Tibial nerve (tissue), 4 donors: ENCODE measurements around the gene TRAF7. TPM values are rescaled to one million over a fixed set of nuclear protein-coding genes. Genes with fewer than 3 reads are reported as not detected.

Experiments
- DNase-seq, 2 donors: peaks; one replicate each; pipeline ENCODE4 v3.0.0-alpha.2; 2019; ENCODE audit warnings: low spot score in 2 of 2
- H3K27ac ChIP-seq, 4 donors: fragments of 200-600 bp; sonication (generic) in 3 of 4; one replicate each; pipeline ENCODE4 v1.5.1; 2017 to 2019; ENCODE audit warnings: mild to moderate bottlenecking in 1 of 4
- H3K27me3 ChIP-seq, 2 donors: fragments of 200-600 bp; sonication (generic) in 1 of 2; one replicate each; pipeline versions ENCODE4 v1.5.1 to v1.6.0; 2017 to 2019
- H3K36me3 ChIP-seq, 3 donors: fragments of 200-600 bp; sonication (generic); one replicate each; pipeline ENCODE4 v1.5.1; 2018 to 2019
- H3K4me1 ChIP-seq, 4 donors: fragments of 200-600 bp; sonication (generic) in 3 of 4; one replicate each; pipeline ENCODE4 v1.5.1; 2017 to 2019
- H3K4me3 ChIP-seq, 4 donors: fragments of 200-600 bp; sonication (generic) in 3 of 4; one replicate each; pipeline ENCODE4 v1.5.1; 2017 to 2019; ENCODE audit warnings: mild to moderate bottlenecking in 1 of 4, moderate library complexity in 1 of 4
- H3K9me3 ChIP-seq, 4 donors: fragments of 200-600 bp; sonication (generic) in 3 of 4; one replicate each; pipeline ENCODE4 v1.5.1; 2017 to 2019
- CTCF ChIP-seq, 5 experiments: fragments of 200-600 bp in 3 of 5; fragments of 450-650 bp in 2 of 5; sonication (generic) in 3 of 5; IDR thresholded peaks; one replicate each; pipeline ENCODE4 v1.5.1; 2016 to 2019; ENCODE audit warnings: antibody characterized with exemption in 5 of 5, mild to moderate bottlenecking in 3 of 5, moderate library complexity in 2 of 5
- EP300 ChIP-seq, 2 donors: sonication (generic); formaldehyde crosslinking; IDR thresholded peaks; one replicate each; pipeline ENCODE4 v1.6.1; 2017; ENCODE audit warnings: antibody characterized with exemption in 2 of 2, mild to moderate bottlenecking in 1 of 2
- POLR2A ChIP-seq, 2 donors: fragments of 450-650 bp; IDR thresholded peaks; one replicate each; pipeline ENCODE4 v1.6.1; 2017; ENCODE audit warnings: antibody characterized with exemption in 2 of 2, mild to moderate bottlenecking in 2 of 2, moderate library complexity in 2 of 2
- WGBS, 2 donors: methylation state at CpG; one replicate each; pipeline ENCODE4 v1.1.5; 2018; 5-methylcytosine and 5-hydroxymethylcytosine counted together
- total RNA-seq, 4 donors: library from RNA; depleted of rRNA; stranded (reverse); fragments of >200 nt; gene quantifications; one replicate each; pipeline ENCODE4 v1.1.0, GENCODE V29; 2016

The TRAF7 gene
- total RNA-seq, 4 donors from 2014 or later: 29.1 to 53.7 (median 38.4) TPM

- H3K36me3 ChIP-seq: no peaks in the 10 kb centered on the region
- TF ChIP-seq CTCF (IDR thresholded peaks at IDR 0.05) (no peak), EP300 (IDR thresholded peaks at IDR 0.05) (no peak), POLR2A (IDR thresholded peaks at IDR 0.05) (no peak)
- H3K27me3 ChIP-seq: no peaks in the 10 kb centered on the region
- no peak overlapping the region for H3K4me3 ChIP-seq
- no peak for DNase-seq
- H3K27ac ChIP-seq: no peak overlapping the region
- WGBS, 2 donors: 90 to 91% methylated on average over 6 to 15 of the region's 20 CpGs
- H3K9me3 ChIP-seq: no peaks in the 10 kb centered on the region
- peaks cover 0 to 10% (median 4%) of the 10 kb centered on the region in 4 donors for H3K4me1 ChIP-seq
Measured at GRCh38 chr16:2186505-2186904, 30.9 kb downstream of the TRAF7 start.

- 71 to 82% methylated on average over 13 to 17 of the region's 17 CpGs for WGBS, 2 donors
- Histone ChIP-seq H3K9me3 (no peaks in the 10 kb centered on the region), H3K36me3 (no peaks in the 10 kb centered on the region), H3K4me1 (peaks cover 0 to 12% (median 5%) of the 10 kb centered on the region in 4 donors), H3K4me3 (no peak overlapping the region), H3K27ac (no peak overlapping the region), H3K27me3 (no peaks in the 10 kb centered on the region)
- no peak for DNase-seq
- no peak for TF ChIP-seq EP300 (IDR thresholded peaks at IDR 0.05)
- TF ChIP-seq CTCF (IDR thresholded peaks at IDR 0.05): no peak
- no peak for TF ChIP-seq POLR2A (IDR thresholded peaks at IDR 0.05)
Measured at GRCh38 chr16:2187212-2187611, 31.6 kb downstream of the TRAF7 start.

GRCh38 chr16:2188395-2188794, 32.8 kb downstream of the TRAF7 start:
- Histone ChIP-seq H3K4me1 (peaks cover 0 to 12% (median 5%) of the 10 kb centered on the region in 4 donors), H3K9me3 (no peaks in the 10 kb centered on the region), H3K27me3 (peaks cover 0 to 1% of the 10 kb centered on the region in 2 donors), H3K27ac (no peak overlapping the region), H3K36me3 (no peaks in the 10 kb centered on the region), H3K4me3 (no peak overlapping the region)
- no peak for DNase-seq
- no peak for TF ChIP-seq POLR2A (IDR thresholded peaks at IDR 0.05)
- TF ChIP-seq EP300 (IDR thresholded peaks at IDR 0.05): no peak
- TF ChIP-seq CTCF (IDR thresholded peaks at IDR 0.05): no peak
- 91 to 95% methylated on average over 7 to 8 of the region's 8 CpGs for WGBS, 2 donors

GRCh38 chr16:2189252-2189893, 33.8 kb downstream of the TRAF7 start:
- 96% methylated on average over 5 to 11 of the region's 25 CpGs for WGBS, 2 donors

More at GRCh38 chr16:2189252-2189893, 33.8 kb downstream of the TRAF7 start:
- Histone ChIP-seq H3K4me3 (no peak overlapping the region), H3K9me3 (no peaks in the 10 kb centered on the region), H3K4me1 (peaks cover 0 to 12% (median 5%) of the 10 kb centered on the region in 4 donors), H3K27ac (no peak overlapping the region), H3K36me3 (no peaks in the 10 kb centered on the region), H3K27me3 (peaks cover 0 to 11% of the 10 kb centered on the region in 2 donors)
- TF ChIP-seq POLR2A (IDR thresholded peaks at IDR 0.05) (no peak), CTCF (IDR thresholded peaks at IDR 0.05) (no peak), EP300 (IDR thresholded peaks at IDR 0.05) (no peak)
- DNase-seq: no peak
